WTC11 (cell line): Measurements from ENCODE around the gene CBLIF.
"Not testable (repeated sequence)": the region's sequence is repeated elsewhere in the genome, so short reads cannot be mapped to it uniquely, and the experiment has no call there.

ENCODE experiments used
- ATF1 ChIP-seq: sonication (generic); formaldehyde crosslinking; IDR thresholded peaks from 2 replicates; pipeline ENCODE4 v1.8.1; 2023; ENCODE audit warnings: mild to moderate bottlenecking, moderate library complexity, missing genetic modification reagents
- ESRRA ChIP-seq: sonication (generic); formaldehyde crosslinking; IDR thresholded peaks from 2 replicates; pipeline ENCODE4 v1.8.1; 2022; ENCODE audit warnings: mild to moderate bottlenecking, missing genetic modification reagents, borderline replicate concordance
- IRF2 ChIP-seq: sonication (generic); formaldehyde crosslinking; IDR thresholded peaks from 2 replicates; pipeline ENCODE4 v1.8.0; 2022; ENCODE audit warnings: low read depth, missing genetic modification reagents, borderline replicate concordance
- SMAD4 ChIP-seq: sonication (generic); formaldehyde crosslinking; IDR thresholded peaks from 2 replicates; pipeline ENCODE4 v1.8.0; 2022; ENCODE audit warnings: mild to moderate bottlenecking, missing genetic modification reagents
- ZNF263 ChIP-seq: sonication (generic); formaldehyde crosslinking; IDR thresholded peaks from 2 replicates; pipeline ENCODE4 v1.8.1; 2022; ENCODE audit warnings: low read depth, mild to moderate bottlenecking, moderate library complexity, missing genetic modification reagents
- TF ChIP-seq, protein P1 (sequence below): fragments of 200-600 bp; IDR thresholded peaks from 2 replicates; pipeline ENCODE4 v1.8.0; 2022; ENCODE audit warnings: antibody characterized with exemption
- TF ChIP-seq, protein P2 (sequence below): sonication (generic); formaldehyde crosslinking; IDR thresholded peaks from 2 replicates; pipeline ENCODE4 v1.8.1; 2023; ENCODE audit warnings: mild to moderate bottlenecking, moderate library complexity, missing genetic modification reagents
- TF ChIP-seq, protein P3 (sequence below): sonication (generic); formaldehyde crosslinking; IDR thresholded peaks from 2 replicates; pipeline ENCODE4 v1.8.0; 2022; ENCODE audit warnings: mild to moderate bottlenecking, missing genetic modification reagents

DNA sequence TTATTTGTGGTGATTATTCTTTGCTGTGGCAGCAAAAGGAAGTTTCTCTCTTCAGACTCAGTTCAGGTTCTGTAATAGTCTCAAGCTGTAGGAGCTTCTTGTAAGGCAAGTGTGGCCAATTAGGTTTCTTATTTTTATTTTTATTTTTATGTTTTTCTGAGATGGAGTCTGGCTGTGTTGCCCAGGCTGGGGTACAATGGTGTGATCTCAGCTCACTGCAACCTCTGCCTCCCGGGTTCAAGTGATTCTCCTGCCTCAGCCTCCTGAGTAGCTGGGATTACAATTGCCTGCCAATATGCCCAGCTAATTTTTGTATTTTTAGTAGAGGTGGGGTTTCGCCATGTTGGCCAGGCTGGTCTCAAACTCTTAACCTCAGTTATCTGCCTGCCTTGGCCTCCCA is 4.3 kb upstream of the CBLIF start:
- TF ChIP-seq ZNF263, IRF2, ESRRA, SMAD4, ATF1 (CRISPR knock-in tag): not testable (repeated sequence)
- TF ChIP-seq, protein P1, sequence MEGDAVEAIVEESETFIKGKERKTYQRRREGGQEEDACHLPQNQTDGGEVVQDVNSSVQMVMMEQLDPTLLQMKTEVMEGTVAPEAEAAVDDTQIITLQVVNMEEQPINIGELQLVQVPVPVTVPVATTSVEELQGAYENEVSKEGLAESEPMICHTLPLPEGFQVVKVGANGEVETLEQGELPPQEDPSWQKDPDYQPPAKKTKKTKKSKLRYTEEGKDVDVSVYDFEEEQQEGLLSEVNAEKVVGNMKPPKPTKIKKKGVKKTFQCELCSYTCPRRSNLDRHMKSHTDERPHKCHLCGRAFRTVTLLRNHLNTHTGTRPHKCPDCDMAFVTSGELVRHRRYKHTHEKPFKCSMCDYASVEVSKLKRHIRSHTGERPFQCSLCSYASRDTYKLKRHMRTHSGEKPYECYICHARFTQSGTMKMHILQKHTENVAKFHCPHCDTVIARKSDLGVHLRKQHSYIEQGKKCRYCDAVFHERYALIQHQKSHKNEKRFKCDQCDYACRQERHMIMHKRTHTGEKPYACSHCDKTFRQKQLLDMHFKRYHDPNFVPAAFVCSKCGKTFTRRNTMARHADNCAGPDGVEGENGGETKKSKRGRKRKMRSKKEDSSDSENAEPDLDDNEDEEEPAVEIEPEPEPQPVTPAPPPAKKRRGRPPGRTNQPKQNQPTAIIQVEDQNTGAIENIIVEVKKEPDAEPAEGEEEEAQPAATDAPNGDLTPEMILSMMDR: not testable (repeated sequence)
- TF ChIP-seq, protein P2, sequence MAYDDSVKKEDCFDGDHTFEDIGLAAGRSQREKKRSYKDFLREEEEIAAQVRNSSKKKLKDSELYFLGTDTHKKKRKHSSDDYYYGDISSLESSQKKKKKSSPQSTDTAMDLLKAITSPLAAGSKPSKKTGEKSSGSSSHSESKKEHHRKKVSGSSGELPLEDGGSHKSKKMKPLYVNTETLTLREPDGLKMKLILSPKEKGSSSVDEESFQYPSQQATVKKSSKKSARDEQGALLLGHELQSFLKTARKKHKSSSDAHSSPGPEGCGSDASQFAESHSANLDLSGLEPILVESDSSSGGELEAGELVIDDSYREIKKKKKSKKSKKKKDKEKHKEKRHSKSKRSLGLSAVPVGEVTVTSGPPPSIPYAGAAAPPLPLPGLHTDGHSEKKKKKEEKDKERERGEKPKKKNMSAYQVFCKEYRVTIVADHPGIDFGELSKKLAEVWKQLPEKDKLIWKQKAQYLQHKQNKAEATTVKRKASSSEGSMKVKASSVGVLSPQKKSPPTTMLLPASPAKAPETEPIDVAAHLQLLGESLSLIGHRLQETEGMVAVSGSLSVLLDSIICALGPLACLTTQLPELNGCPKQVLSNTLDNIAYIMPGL: not testable (repeated sequence)
- TF ChIP-seq, protein P3, sequence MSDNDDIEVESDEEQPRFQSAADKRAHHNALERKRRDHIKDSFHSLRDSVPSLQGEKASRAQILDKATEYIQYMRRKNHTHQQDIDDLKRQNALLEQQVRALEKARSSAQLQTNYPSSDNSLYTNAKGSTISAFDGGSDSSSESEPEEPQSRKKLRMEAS: not testable (repeated sequence)
